GM21423 (cell line): ENCODE results near the gene F11R.
A peak's percentile ranks its signal among the peaks of the same experiment; 100 is the strongest.
"Not testable (repeated sequence)": the region's sequence is repeated elsewhere in the genome, so short reads cannot be mapped to it uniquely, and the experiment has no call there.

Source experiments
- ATAC-seq: cut with Tn5 transposase; IDR thresholded peaks from one replicate; pipeline ENCODE4 v1.9.1; 2021; ENCODE audit warnings: mild to moderate bottlenecking, moderate library complexity; ENCODE audit not compliant: unreplicated experiment

The F11R gene

DNA sequence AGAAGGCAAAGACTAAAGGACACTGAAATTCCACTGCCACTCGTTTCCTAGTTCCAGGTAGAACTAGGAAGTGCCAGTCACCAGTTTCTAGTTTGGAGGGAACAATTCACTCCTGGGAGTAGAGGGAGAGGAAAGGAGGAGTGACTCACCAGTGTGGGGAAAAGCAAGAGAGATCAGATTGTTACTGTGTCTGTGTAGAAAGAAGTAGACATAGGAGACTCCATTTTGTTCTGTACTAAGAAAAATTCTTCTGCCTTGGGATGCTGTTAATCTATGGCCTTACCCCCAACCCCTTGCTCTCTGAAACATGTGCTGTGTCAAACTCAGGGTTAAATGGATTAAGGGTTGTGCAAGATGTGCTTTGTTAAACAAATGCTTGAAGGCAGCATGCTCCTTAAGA, 4.3 kb downstream of the F11R start:
- not testable (repeated sequence) for ATAC-seq

DNA sequence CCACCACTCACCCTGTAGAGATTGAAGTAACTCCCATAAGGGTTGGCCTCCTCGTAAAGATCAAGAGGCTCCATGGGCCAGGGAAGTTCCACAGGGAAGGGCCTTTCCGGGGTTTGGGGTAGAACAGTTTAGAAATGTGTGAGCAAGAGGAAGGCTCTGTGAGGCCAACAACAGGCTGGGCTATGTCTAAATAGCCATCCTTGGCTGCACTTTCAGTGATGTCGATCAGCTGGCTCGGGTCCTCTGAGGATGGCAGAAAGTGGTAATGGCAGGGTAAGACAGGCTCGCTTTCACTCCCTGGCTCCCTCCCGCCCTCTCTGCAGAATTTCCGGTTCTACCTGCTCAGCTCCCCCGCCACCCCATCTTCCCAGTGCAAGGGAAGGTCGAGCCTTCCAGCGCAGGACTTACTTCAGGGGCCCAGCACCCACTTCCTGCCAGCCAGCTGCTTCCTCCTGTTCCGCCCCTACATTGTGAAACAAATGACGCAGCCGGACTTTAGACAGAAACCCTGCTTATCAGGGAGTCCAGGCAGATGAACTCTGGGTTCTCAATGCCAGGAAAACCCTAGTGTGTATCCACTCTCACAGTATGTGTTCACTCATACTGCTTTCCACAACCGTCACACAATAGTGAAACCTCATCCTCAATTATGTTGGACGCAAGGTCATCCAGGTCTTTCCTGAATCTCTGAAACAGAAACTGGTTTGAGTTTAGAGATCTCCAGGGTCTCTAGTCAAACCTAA, 7.3 kb downstream of the F11R start:
- ATAC-seq, result peak; percentile 86

DNA sequence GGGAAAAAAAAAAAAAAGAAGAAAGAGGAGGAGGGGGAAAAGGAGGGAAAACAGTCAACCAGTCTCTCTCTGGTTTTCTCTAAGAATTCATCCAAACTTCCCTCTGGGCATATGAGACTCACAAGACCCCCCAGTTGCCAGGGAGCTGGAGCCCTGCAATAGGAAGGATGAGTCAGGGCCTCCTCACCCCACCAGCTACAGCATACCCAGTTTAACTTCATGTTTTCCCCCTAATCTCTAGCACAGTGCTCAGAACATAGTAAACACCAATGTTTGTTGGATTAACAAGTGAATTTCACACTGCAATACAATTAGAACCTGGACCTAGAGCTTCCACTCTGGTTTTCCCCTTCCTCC, 7.8 kb downstream of the F11R start:
- no peak for ATAC-seq

DNA sequence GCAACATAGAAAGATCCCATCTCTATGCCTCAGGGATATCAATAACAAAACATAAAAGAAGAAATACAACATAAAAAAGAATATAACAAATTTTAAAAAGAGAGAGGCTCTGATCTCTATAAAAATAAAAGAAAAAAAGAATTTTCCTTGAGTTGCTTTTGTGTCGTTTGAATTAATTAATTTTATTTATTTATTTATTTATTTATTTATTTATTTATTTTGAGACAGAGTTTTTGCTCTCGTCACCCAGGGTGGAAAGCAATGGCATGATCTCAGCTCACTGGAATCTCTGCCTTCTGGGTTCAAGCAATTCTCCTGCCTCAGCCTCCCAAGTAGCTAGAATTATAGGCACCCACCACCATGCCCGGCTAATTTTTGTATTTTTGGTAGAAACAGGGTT, 8.5 kb downstream of the F11R start:
- no peak for ATAC-seq

DNA sequence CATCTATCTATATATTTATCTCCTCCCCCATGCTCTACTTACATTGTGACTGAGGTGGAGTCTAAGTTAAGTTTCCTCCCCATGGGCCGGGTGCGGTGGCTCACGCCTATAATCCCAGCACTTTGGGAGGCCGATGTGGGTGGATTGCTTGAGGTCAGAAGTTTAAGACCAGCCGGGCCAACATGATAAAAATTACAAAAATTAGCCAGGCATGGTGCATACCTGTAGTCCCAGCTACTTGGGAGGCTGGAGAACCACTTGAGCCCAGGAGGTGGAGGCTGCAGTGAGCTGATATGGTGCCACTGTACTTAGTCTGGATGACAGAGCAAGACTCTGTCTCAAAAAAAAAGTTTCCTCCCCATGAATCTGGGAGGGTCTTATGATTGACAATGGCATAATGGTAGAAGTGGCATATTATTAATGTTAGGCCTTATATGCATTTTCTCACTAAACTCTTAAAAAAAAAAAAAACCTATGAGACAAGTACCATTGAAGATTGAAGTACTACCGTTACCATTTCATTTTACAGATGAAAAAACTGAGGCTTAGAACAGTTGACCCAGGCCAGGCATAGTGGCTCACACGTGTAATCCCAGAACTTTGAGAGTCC, 11.2 kb downstream of the F11R start:
- no peak for ATAC-seq

DNA sequence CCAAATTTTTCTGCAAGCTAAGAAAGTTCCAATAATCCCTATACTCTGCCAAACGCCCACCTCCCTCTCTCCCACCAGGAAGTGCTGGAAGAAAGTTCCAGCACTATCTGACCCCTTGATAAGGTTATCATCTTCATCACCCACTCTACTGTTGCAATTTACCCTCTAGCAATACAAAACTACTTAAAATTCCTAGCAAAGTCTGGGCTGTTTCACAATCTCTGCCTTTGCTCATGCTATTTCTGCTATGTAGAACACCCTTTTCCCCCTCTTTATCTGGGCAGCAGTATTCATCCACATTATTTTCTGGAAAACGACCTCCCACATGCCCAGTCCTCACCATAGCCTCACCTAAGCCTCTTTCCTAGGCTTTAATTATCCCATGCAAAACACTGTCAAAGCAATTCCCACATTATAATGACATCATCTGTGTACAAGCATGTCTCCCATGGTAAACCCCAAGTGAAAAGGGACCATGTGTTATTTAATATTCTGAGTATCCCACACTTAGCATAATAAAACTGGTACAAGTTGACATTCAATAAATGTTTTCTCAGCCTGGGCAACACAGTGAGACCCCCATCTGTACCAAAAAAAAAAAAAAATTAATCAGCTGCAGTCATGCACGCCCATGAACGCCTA, 12.0 kb downstream of the F11R start:
- ATAC-seq, result no peak

DNA sequence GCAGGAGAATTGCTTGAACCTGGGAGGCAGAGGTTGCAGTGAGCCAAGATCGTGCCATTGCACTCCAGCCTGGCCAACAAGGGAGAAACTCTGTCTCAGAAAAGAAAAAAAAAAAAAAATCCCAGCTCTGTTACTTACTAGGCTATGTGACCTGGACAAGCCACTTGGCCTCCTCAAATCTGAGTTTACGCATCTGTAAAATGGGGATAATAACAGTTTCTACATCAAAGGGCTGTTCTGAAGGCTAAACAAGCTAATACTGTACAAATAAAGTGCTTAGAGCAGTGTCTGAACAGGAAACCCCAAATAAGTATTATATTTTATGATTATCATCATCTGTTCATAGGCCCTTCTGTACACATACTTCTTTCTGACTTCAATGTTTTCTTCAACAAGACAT, 13.6 kb downstream of the F11R start:
- ATAC-seq, result no peak

DNA sequence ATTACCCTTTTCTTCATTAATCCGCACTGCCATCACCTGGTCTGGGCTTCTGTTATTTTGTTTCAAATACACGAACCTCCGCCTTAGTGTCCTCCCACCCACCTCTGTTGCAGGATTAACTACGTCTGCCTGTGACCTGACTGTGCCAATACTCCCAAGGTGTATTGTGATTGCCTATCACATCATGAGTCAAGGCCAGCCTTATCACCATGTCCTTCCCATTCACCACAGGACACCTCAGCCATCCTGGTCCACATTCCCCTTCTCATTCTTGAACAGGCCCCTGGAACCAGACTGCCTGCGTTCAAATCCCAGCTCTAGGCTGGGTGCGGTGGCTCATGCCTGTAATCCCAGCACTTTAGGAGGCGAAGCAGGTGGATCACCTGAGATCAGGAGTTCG, 14.4 kb downstream of the F11R start:
- no peak for ATAC-seq

DNA sequence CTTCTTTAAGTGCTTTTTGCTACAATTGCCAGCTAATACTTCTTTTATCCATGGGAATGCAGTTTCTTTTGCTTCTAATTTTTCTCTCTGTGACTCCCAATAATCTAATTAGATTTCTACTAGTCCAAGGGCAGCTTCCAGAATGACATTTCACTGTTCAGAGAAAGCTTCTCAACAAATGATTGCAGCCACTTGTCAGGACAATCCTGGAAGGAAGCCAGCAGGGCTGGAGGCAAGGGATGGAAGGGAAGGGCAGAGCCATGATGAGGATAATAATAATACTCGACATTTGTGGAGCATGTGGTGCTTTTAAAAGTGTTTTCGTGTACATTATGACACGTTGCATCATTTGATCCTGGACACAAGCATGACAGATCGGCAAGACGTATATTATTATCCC, 19.4 kb downstream of the F11R start:
- ATAC-seq, result no peak

DNA sequence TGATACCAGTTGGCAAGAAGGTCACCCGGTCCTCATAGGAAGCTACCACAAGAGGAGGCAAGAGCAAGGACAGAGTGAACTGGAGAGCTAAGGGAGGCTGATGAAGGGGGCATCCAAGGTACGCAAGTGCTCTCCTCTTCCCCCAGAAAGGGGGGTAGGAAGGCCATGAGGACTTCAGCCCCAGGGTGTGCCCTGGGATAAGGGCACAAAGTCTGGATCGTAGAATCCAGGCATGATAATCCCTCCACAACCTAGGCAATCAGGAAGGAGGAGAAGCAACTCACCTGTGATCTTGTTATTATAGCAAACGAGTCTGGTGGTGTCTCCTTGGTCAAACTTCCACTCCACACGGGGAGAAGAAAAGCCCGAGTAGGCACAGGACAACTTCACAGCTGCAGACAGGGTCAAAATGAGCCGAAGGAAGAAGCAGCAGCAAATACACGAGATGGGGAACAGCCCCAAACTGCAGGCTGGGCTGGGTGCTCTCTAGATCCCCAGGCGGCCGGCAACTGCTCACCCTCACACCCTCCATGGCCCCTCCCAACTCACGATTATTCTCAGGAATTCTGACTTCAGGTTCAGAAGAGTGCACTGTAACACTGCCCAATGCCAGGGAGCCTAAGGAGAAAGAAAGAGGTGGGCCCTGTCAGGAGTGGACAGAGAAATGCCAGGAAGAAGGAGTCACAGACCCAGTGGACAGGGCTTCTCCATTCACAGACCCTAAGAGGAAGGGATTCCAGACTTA, 20.0 kb downstream of the F11R start:
- ATAC-seq, result no peak

DNA sequence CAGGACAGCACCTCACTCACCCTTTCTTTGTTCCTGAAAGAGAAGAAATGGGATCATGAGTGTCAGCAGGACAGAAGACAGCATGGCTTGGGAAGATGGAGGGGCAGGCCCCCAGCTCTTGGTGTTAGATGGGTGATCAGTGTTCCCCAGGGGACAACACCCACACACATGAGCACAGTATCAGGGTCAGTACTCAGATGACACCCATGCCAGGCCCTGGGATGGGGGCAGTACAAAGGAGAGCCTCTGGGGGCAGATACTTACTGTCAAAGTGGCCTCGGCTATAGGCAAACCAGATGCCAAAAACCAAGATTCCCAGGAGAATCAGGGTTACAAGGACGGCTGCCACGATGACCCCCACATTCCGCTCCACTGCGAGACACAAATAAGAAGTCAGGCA, 21.6 kb downstream of the F11R start:
- no peak for ATAC-seq

DNA sequence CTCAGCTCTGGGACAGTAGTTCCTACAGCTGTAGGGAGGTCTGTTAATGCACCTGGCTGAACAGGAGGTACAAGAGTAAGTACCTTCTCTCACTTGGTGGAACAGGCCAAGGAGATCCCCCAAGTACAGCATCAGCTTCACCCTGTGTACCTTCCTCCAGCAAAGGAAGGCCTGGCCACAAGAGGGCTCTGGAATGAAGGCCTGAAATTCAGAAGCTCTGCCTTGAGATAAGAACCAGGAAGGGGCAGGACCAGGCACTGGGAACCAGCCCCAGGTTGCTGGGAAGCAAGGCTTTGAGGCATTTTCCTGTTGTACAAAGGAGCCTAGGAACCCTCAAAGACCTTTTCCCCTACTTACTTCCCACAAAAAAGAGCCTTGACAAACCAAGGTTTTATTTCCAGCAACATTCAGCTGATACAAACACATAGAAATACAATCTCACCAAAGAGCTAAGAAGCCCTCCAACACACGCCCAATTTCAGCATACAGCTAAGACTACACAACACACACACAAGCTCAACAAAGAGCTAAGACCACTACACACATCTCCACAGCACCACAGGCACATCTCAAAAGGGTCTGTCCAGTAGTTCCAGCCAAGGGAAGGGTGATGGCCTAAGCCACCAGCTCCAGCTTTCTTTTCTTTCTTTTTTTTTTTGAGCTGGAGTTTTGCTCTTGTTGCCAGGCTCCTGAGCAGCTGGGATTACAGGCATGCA, 23.5 kb downstream of the F11R start:
- ATAC-seq, result no peak

DNA sequence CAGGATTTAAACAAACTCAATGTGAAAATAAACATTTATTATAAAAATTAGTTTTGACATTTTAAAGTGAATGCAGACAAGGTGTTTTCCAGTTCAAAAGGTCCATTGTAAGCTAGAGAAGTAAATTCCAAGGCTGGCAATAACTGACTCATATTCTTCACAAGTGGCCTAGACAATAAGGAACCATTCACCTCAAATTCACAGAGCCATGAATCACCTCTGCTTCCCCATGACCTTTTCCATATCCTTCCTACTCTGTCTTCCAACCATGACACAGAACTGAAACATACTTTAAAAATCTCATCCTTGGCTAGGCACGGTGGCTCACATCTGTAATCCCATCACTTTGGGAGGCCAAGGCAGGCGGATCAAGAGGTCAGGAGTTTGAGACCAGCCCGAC, 24.8 kb downstream of the F11R start:
- no peak for ATAC-seq

DNA sequence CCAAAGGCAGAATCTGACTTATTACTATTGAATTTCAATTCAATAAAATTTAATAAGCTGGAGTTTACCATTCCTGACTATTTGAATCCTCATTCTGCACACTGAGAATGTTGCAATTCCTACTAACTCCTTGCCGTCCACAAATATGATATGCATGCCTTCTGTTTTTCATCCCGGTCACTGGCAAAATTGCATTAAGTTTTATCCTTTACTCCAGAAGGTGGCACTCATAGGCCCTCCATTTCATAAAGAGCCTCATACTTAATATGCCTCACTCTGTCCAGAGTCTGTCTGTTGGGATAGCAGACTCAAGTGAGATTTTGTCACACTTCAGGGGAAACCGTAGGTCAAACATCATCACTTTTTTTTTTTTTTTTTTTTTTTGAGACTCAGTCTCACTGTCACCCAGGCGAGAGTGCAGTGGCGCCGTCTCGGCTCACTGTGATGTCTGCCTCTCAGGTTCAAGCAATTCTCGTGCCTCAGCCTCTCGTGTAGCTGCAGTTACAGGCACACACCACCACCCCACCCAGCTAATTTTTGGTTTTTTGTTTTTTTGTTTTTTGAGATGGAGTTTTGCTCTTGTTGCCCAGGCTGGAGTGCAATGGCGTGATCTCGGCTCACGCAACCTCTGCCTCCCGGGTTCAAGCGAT, 27.3 kb downstream of the F11R start:
- no peak for ATAC-seq

DNA sequence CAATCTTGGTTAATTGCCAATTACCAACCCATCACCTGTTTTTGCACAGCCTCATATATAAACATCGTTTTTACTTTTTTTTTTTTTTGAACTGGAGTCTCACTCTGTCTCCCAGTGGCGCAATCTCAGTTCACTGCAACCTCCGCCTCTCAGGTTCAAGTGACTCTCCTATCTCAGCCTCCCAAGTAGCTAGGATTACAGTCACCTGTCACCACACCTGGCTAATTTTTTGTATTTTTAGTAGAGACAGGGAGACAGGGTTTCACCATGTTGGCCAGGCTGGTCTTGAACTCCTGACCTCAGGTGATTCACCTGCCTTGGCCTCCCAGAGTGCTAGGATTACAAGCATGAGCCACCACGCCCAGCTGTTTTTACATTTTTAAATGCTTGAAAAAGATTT, 28.9 kb downstream of the F11R start:
- ATAC-seq, result not testable (repeated sequence)

DNA sequence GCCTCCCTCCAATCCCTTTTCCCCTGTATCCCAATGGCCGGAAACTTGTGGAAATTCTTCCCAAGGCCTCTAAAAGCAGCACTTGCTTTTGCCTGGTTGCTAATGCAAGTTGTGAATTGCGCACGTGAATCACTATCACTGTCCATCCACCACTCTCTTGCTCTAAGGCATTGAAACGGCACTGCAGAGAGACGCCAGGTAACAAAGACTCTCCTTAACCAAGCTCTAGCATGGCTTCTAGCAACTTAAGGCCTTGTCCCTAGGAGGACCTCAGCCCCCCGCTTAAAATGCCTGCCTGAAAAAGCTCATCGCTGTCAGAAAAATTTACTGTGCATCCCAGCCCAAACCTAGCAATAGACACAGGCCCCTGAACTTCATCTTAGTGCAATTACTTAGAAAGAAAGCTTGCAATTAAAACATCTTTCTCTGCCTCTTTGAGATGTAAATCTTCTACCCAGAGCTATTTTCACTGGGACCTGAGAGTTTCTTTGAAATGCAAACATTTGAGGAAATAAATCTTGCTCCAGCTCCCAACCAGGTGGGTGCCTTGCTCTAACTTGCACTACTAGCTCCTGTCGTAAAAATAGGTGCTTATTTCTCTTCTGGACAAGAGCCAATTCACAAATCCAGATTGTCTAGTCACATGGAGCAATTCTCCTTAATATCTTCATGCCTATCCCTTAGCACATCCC, 33.4 kb downstream of the F11R start:
- ATAC-seq, result no peak

DNA sequence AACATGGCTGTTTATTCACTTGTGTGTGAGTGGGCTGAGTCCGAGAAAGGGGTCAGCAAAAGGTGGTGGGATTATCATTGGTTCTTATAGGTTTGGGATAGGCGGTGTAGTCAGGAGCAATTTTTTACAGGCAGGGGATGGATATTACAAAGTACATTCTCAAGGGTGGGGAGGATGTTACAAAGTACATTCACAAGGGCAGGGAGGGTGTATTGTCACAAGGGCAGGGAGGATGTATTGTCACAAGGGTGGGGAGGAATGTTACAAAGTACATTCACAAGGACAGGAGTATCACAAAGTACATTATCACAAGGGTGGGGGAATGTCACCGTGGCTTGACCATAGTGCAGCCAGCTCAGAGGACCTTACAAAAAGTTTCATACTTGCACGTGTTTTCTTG, 35.2 kb downstream of the F11R start:
- ATAC-seq, result no peak

DNA sequence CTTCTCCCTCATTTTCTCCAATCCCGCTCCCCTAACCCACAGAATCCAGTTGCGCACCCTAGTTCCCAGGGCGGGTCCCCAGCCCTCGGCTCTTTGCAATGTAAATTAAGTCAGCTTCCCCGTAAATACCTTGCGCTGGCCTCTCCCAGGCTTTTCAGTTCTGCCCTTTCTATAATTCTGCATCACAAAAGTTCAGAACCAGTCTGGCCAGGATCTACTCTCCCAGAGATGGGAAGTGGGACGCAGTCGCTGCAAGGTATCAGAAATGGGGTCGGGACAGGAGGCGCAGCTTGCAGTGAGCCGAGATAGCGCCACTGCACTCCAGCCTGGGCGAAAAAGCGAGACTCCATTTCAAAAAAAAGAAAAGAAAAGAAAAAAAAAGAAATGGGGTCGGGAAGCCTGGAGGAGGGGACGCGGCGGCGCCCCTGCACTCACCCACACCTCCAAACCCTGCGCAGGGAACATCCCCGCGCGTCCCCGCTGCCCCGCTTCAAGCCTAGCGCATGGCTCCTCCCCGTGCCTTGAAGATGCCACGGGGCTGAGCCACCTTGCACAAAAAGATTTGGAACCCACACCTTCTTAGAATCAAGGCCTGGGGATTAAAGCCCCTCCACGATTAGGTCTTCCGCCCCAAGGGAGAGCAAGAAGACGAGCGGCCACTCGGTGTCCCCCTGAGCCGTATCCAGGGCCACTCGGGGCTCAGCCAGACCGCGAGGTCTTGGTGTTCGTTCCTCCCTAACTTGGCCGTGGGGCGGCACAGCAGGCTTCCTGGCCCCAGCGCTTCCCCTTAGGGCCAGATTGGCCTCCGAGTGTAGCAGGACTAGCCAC, 39.2 kb downstream of the F11R start:
- ATAC-seq, result no peak

DNA sequence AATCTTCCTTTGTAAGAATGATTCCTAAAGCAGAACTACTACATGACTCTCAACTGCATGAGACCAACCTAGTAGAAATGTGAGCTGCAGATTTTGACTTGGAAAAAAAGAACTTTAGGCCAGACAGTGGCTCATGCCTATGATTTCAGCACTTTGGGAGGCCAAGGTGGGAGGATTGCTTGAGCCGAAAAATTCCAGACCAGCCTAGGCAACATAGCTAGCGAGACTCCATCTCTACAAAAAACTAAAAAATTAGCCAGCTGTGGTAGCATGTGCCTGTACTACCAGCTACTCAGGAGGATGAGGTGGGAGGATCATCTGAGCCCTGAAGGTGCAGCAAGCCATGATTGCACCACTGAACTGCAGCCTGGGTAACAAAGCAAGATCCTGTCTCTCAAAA, 41.7 kb downstream of the F11R start:
- ATAC-seq, result no peak
